NCI-H526 (cell line): ENCODE data around the gene CCDC184.
"Not testable (repeated sequence)": the region's sequence is repeated elsewhere in the genome, so short reads cannot be mapped to it uniquely, and the experiment has no call there.

Experiments
- DNase-seq, 2 experiments: peaks; one replicate each; lab custom pipeline; 2025; lab: John Stamatoyannopoulos, UW

CCDC184 gene

GRCh38 chr12:48203192-48203591 lies 19.7 kb downstream of the CCDC184 start, which contains the start of gene OR10AD1:
OR10AD1 (minus strand) TSS chr12:48203292; CDS start chr12:48203292, 0 bp downstream.
- DNase-seq, result no peak

- not testable (repeated sequence) for DNase-seq
These were observed 26.1 kb downstream of the CCDC184 start for GRCh38 chr12:48209495-48209894.

- DNase-seq, result no peak
These were observed 33.3 kb downstream of the CCDC184 start for GRCh38 chr12:48216785-48217184.

GRCh38 chr12:48219631-48220030 lies 36.2 kb downstream of the CCDC184 start:
- DNase-seq, result peak; percentile 36 to 46

- no peak for DNase-seq
These were observed 37.3 kb downstream of the CCDC184 start for GRCh38 chr12:48220701-48221100.

- no peak for DNase-seq
These were observed 38.2 kb downstream of the CCDC184 start for GRCh38 chr12:48221645-48222044.

GRCh38 chr12:48224533-48224932 lies 41.1 kb downstream of the CCDC184 start:
- not testable (repeated sequence) for DNase-seq

GRCh38 chr12:48231169-48231958 lies 47.9 kb downstream of the CCDC184 start:
- DNase-seq, result not testable (repeated sequence)
